ENCODE measurements around the gene NME4.
"Not testable (repeated sequence)": the region's sequence is repeated elsewhere in the genome, so short reads cannot be mapped to it uniquely, and the experiment has no call there.

DNA sequence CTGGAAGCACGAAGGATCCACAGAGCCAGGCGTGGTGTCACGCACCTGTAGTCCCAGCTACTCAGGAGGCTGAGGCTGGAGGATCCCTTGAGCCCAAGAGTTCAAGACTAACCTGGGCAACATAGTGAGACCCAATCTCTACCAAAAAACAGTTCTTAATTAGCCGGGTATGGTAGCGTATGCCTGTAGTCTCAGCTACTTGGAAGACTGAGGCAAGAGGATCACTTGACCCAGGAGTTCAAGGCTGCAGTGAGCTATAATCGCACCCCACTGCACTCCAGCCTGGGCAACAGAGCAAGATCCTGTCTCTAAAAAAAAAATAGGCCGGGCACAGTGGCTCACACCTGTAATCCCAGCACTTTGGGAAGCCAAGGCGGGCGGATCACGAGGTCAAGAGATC, 48.5 kb upstream of the NME4 start:
- TF ChIP-seq, protein P1, sequence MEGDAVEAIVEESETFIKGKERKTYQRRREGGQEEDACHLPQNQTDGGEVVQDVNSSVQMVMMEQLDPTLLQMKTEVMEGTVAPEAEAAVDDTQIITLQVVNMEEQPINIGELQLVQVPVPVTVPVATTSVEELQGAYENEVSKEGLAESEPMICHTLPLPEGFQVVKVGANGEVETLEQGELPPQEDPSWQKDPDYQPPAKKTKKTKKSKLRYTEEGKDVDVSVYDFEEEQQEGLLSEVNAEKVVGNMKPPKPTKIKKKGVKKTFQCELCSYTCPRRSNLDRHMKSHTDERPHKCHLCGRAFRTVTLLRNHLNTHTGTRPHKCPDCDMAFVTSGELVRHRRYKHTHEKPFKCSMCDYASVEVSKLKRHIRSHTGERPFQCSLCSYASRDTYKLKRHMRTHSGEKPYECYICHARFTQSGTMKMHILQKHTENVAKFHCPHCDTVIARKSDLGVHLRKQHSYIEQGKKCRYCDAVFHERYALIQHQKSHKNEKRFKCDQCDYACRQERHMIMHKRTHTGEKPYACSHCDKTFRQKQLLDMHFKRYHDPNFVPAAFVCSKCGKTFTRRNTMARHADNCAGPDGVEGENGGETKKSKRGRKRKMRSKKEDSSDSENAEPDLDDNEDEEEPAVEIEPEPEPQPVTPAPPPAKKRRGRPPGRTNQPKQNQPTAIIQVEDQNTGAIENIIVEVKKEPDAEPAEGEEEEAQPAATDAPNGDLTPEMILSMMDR (IDR thresholded peaks at IDR 0.05) = not testable (repeated sequence)
- not testable (repeated sequence) for TF ChIP-seq POLR2A (IDR thresholded peaks at IDR 0.05)

Data from lower leg skin (tissue), 3 donors.